Measurements from ENCODE around the gene ZNF383.
"Not testable (repeated sequence)": the region's sequence is repeated elsewhere in the genome, so short reads cannot be mapped to it uniquely, and the experiment has no call there.

The ZNF383 gene

GRCh38 chr19:37217775-37218591, at the start of gene ZNF383:
Gene ZNF383, plus strand, starts transcription at chr19:37218214. Its CDS starts 12,240 bp downstream, at chr19:37230454.
- DNase-seq, result peak; percentile 89 to 91

GRCh38 chr19:37172368-37173366, 45.3 kb upstream of the ZNF383 start, which contains the start of gene ZNF585A:
Gene ZNF585A, minus strand, starts transcription at chr19:37172695. Its CDS starts 2,785 bp downstream, at chr19:37169910.
- peak; percentile 95 to 96 for DNase-seq

GRCh38 chr19:37186071-37186470, 31.9 kb upstream of the ZNF383 start:
- not testable (repeated sequence) for DNase-seq

GRCh38 chr19:37195248-37195647, 22.8 kb upstream of the ZNF383 start:
- not testable (repeated sequence) for DNase-seq

- DNase-seq, result not testable (repeated sequence)
Observed at GRCh38 chr19:37197115-37197514, 20.9 kb upstream of the ZNF383 start.

GRCh38 chr19:37197768-37198167, 20.2 kb upstream of the ZNF383 start:
- DNase-seq, result no peak

GRCh38 chr19:37217480-37217774, 587 bp upstream of the ZNF383 start:
- peak in 1 of 2 experiments; percentile 54 for DNase-seq

GRCh38 chr19:37218592-37218935, 550 bp downstream of the ZNF383 start:
- DNase-seq, result peak in 1 of 2 experiments; percentile 17

- DNase-seq, result no peak
Observed at GRCh38 chr19:37220383-37220782, 2.4 kb downstream of the ZNF383 start.

GRCh38 chr19:37221136-37221535, 3.1 kb downstream of the ZNF383 start:
- no peak for DNase-seq

- no peak for DNase-seq
Observed at GRCh38 chr19:37226248-37226647, 8.2 kb downstream of the ZNF383 start.

GRCh38 chr19:37227996-37228395, 10.0 kb downstream of the ZNF383 start:
- peak in 1 of 2 experiments; percentile 16 for DNase-seq

- DNase-seq, result no peak
Observed at GRCh38 chr19:37243206-37243632, 25.2 kb downstream of the ZNF383 start.

- no peak for DNase-seq
Observed at GRCh38 chr19:37251308-37252229, 33.6 kb downstream of the ZNF383 start.

GRCh38 chr19:37263028-37263427, 45.0 kb downstream of the ZNF383 start:
- not testable (repeated sequence) for DNase-seq

- not testable (repeated sequence) for DNase-seq
Observed at GRCh38 chr19:37267005-37267404, 49.0 kb downstream of the ZNF383 start.

- DNase-seq, result not testable (repeated sequence)
Observed at GRCh38 chr19:37267755-37268154, 49.7 kb downstream of the ZNF383 start.

GRCh38 chr19:37280656-37281055, 62.6 kb downstream of the ZNF383 start:
- DNase-seq, result not testable (repeated sequence)

- DNase-seq, result not testable (repeated sequence)
Observed at GRCh38 chr19:37284020-37284419, 66.0 kb downstream of the ZNF383 start.

- DNase-seq, result not testable (repeated sequence)
Observed at GRCh38 chr19:37289229-37289628, 71.2 kb downstream of the ZNF383 start.

GRCh38 chr19:37292998-37293939, 75.3 kb downstream of the ZNF383 start:
- not testable (repeated sequence) for DNase-seq
